RWPE1 (cell line): ENCODE data around the gene GLRA1.

Experiments used
- CTCF ChIA-PET: fragments of 350-600 bp; sonication (Branson Sonifier 250); formaldehyde crosslinking; extraction: SDS; loops from one replicate; lab custom pipeline; 2021; lab: Yijun Ruan, JAX
- POLR2A ChIA-PET: fragments of 400-600 bp; formaldehyde crosslinking; extraction: SDS; loops from one replicate; lab custom pipeline; 2020; ENCODE audit warnings: antibody characterized with exemption; ENCODE audit not compliant: low non-redundant PET; lab: Yijun Ruan, JAX
- DNase-seq: peaks from one replicate; pipeline ENCODE4 v3.0.0; 2012; ENCODE audit warnings: low spot score
- H3K27ac ChIP-seq: fragments of 450-650 bp; 2 replicates; pipeline ENCODE4 v1.5.1; 2017
- TF ChIP-seq, protein P1 (sequence below): fragments of 450-650 bp; conservative IDR thresholded peaks from 2 replicates; pipeline ENCODE4 v1.5.1; 2017; ENCODE audit warnings: low read depth, mild to moderate bottlenecking

The GLRA1 gene

DNA sequence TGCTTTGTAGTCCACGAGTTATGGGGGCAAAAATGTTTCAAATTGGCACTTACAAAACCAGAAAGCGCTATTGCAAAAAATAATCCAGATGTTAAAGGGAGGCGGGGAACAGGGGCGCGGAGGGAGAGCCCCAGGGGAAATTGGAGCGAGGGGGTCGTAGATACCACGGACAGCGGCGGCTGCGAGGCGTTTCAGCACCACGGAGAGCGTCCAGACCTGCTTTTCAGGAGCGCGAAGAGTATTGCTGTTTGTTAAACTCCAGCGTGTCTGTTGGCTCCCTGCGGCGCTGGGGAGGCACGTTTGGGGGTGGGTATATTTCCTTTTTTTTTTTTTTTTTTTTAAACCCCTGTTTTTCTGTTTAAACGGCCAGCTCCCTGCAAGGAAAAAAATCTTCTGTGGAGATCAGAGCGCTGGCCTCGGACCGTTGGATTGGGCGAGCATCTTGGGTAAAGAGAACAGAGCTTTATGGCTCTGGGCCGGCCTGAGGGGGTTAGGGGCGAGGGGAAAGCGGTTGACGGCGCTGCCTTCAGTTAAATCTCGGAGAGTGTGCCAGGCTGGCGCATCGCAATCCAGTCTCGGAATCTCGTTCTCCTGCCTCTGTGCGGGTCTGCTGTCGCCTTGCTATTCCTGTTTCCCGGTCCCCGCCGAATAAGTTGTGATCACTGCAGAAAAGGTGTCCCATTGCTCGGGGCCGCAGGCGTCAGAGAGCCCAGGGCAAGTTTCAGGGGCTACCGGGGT lies at the start of gene GLRA1:
Gene GLRA1, minus strand, starts transcription at position 288 of the 738 bp plus-strand sequence. CDS start 302 bp downstream, outside the sequence.
- POLR2A ChIA-PET = no interaction called here

DNA sequence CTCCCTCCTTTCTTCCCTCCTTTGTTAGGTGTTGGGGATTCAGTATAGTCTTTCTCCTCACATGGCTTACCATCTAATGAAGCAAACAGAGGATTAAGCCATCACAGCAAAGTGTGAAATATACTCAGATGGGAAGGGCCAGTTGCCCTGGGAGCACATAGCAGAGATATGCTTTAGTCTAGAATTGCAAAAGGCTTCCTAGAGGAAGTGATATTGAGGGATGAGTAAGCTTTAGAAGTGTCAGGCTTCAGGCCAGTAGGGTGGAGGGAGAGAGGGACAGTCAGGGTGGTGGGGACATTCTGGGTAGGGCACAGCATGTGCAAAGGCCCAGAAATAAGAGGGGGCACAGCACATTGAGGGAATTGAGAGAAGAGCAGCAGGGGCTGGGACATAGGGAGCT lies 46.2 kb upstream of the GLRA1 start:
- ChIA-PET CTCF (no interaction called here), POLR2A (no interaction called here)
- TF ChIP-seq, protein P1, sequence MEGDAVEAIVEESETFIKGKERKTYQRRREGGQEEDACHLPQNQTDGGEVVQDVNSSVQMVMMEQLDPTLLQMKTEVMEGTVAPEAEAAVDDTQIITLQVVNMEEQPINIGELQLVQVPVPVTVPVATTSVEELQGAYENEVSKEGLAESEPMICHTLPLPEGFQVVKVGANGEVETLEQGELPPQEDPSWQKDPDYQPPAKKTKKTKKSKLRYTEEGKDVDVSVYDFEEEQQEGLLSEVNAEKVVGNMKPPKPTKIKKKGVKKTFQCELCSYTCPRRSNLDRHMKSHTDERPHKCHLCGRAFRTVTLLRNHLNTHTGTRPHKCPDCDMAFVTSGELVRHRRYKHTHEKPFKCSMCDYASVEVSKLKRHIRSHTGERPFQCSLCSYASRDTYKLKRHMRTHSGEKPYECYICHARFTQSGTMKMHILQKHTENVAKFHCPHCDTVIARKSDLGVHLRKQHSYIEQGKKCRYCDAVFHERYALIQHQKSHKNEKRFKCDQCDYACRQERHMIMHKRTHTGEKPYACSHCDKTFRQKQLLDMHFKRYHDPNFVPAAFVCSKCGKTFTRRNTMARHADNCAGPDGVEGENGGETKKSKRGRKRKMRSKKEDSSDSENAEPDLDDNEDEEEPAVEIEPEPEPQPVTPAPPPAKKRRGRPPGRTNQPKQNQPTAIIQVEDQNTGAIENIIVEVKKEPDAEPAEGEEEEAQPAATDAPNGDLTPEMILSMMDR = no peak
- no peak for DNase-seq
- no peak overlapping the region for H3K27ac ChIP-seq

More for the DNA sequence above, at the start of gene GLRA1:
- TF ChIP-seq, protein P1 = no peak
- no peak within 1 kb of the TSS for H3K27ac ChIP-seq
- CTCF ChIA-PET = interaction anchor here (0.6 to 1.4 kb wide), 5 partner anchors 9 to 759 kb away, joined by 3 to 6 read pairs (median 4); no protein-coding TSS in a partner anchor
- DNase-seq = peak; percentile 77

DNA sequence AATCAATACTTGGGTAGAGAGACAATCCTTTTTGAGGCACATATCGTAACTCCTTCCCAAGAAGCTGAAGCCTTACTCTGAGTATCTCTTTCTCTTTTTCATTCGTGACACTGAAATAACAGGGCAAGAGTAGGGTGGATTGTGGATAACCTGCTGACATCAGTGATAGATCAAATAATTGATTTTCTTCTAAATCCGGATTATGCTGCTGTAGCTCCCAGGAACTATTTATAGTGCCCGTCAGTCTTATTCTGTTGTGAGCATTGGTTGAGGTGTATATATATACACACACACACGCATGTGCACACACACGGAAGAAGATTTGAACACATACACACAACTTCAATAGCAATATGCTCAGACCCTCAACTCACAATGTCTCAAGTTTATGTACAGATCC lies 43.2 kb upstream of the GLRA1 start:
- POLR2A ChIA-PET = no interaction called here
- no peak for DNase-seq
- TF ChIP-seq, protein P1 = no peak
- H3K27ac ChIP-seq = no peak overlapping the region
- CTCF ChIA-PET = no interaction called here

DNA sequence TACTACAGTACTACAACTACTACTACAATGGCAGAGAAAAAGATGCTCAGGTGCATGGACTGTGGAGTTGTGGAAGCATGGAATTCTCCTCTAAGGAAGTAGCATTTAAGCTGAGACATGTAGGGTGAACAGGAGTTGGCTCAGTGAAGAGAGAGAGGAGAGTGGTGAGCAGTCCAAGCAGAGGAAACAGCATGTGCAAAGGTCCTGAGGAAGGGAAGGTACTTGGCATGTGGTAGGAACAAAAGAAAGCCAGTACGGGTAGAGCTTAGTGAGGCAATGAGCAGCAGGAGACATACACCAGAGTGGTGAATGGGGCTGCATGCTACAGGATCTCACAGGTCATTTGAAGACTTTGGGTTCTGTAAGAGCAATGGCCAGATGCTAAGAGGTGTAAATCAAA lies 41.4 kb upstream of the GLRA1 start:
- TF ChIP-seq, protein P1 = no peak
- DNase-seq = no peak
- CTCF ChIA-PET = no interaction called here
- POLR2A ChIA-PET = no interaction called here
- H3K27ac ChIP-seq = no peak overlapping the region

DNA sequence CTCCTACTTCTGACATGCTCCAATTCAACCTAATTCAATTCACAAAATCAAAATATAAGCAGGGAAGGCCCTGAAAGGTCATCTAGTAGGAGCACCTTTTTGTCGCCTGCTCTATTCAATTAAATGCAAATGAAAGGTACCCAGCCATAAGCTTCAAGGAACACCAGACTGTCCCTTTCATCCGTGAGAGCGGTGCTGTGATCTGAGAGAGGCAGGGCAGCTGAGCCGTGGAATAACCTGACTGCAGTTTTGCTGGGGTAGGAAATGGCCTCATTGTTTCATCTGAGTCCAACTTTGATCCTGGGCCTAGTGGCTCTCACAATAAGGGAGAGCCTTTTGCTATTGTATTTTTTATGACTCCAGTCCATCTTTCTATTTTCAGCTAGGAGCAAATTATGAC lies 39.8 kb upstream of the GLRA1 start:
- DNase-seq = no peak
- ChIA-PET POLR2A (no interaction called here), CTCF (no interaction called here)
- no peak overlapping the region for H3K27ac ChIP-seq
- TF ChIP-seq, protein P1 = no peak

DNA sequence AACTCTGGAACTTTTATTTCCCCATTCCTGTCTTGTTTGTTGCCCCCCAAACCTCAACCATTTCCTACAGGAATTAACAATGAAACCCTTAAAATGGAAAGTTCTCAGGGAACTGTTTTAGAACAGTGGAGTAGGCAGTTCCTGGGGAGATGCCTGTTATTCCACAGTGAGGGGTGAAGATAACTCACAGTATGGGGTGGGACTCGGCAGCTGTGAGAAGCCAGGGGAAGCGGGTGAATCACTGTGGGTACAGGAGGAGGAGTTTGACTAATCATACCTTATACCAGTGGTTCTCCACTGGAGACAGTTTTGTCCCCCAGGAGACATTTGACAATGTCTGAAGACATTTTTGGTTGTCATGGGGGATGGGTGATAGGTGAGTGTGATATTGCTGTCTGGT lies 36.9 kb upstream of the GLRA1 start:
- CTCF ChIA-PET = interaction anchor here (0.6 kb wide), 1 partner anchor 64 kb away, joined by 5 read pairs; no protein-coding TSS in a partner anchor
- TF ChIP-seq, protein P1 = no peak
- no peak overlapping the region for H3K27ac ChIP-seq
- POLR2A ChIA-PET = no interaction called here
- DNase-seq = no peak
